GM19452 (cell line): Measurements from ENCODE around the gene OCRL.

Experiments used
- ATAC-seq: cut with Tn5 transposase; IDR thresholded peaks from one replicate; pipeline ENCODE4 v1.9.1; 2021; ENCODE audit not compliant: unreplicated experiment

The OCRL gene

DNA sequence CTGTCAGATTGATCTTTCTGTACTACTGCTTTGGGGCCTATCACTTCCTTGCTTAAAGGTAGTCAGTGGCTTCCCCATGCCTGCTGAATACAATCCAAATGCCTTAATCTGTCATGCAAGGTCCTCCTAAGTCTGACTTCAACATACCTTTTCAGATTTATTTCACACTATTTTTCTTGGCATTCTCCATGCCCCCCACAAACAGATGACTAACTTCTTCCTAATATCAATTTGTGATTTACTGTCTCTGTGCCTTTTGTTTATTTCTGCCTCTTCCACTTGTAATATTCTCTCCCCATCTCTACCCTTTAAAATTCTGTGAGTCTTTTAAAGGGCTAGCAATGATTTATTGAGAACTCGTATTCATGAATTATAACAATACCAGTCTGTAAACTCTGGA, 41.8 kb downstream of the OCRL start:
- ATAC-seq, result no peak

DNA sequence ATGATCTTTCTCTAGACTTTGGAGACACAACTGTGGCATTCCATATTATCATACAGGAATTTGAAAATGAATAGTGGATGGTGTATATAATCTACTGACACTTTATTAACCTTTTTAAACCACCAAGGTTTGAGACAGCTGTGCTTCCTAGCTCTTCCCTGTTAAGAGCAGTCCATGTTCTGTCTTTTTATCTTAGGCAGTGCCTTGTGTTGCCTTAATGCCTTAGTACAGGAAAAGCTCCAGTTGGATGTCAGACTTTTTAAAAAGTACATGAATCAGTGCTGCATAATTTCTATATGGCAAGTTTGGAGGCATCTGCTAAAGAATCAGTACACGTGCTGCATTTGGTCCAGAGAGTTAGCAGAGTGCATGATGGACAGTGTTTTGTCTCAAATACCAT, 45.1 kb downstream of the OCRL start:
- no peak for ATAC-seq

DNA sequence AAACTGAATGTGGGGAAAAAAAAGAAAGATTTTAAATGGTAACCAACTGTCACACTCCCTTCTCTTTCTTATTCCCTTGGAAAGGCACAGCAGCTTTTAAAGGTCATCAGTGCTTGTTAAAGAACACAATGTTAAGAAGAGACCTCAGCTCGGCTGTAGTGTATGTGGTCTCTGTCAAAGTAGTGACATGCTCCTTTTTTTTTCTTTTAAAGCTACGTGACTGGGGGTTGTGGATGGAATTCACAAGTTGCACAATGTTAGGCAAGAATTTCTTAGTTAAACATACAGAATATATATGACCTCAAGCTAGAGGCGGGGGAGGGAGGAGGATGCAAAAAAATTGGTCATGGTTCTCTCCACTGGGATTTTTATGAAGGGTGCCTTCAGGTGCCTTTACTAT, 45.6 kb downstream of the OCRL start:
- ATAC-seq, result no peak

DNA sequence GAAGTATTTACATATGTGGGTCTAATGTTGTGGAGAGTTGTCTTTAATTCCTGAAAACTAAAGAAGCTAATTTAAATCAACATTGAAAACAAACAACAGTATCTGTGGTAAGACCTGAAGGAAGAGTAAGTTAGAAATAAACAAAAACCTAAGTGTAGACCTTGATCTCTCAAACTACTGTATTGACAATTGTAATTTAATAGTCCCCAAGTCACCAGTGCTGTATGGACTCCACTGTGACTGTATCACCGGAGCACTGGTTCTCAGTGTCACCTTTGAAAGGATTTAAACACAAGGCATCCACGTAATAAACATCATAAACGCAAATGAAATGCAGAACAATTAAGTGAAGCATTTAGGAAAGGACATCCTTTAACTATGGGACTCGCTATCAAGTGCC, 46.4 kb downstream of the OCRL start:
- no peak for ATAC-seq

DNA sequence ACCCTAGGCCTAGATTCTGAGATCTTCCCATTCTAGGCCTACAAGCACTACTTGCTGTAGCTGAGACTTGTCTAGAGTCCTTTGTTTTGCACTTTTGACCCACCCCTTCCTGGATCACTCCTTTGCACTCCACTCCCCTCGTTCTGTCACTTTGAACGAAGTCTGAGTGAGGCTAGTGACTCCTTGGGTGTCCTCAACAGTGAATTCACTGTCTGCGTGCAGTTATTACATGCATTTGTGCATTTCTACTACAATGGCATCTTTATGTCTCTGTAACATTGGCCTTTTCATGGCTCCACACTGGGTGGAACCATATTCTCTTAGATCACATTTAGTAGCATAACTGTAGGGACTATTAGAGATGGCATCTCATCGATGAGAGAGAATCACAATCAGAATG, 50.5 kb downstream of the OCRL start:
- ATAC-seq, result no peak

- no peak for ATAC-seq
Measured at GRCh38 chrX:129593137-129593536, 53.1 kb downstream of the OCRL start.

GRCh38 chrX:129594781-129595180, 54.7 kb downstream of the OCRL start:
- no peak for ATAC-seq

DNA sequence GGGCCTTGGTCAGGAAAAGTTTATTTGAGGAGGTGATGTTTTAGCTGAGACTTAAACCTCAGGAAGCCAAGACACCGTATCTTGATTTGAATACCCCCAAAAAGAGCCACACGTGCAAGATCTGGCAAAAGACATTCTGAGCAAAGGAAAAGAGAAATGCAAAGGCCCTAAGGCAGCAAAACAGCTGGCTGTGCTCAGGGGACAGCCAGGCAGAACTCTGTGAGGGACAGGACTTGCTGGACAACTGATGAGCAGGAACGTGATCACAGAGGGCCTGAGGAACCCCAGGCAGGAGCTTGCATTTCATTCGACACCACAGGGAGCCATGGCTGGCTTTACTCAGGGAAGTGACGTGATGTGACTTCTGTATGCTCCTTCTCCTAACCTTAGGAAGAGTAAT, 56.0 kb downstream of the OCRL start:
- no peak for ATAC-seq

- no peak for ATAC-seq
Measured at GRCh38 chrX:129597905-129598304, 57.8 kb downstream of the OCRL start.

- ATAC-seq, result no peak
Measured at GRCh38 chrX:129599499-129599898, 59.4 kb downstream of the OCRL start.

DNA sequence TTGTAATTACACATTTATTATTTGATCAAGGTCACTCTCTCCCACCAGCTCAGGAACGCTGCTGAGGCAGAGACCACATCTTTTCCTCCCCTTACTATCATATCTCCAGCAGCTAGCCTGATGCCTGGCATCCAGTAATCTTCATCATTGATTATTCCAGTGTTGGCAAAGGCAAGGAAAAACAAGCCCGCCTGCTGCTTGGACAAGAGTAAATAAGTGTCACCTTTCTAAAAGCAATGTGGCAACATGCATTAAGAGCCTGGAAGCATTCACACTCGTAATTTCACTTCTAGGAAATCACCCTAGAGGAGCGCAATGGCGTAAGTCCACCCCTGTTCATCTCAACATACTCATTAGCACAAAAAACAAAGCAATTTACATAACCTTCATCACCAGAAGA, 59.9 kb downstream of the OCRL start:
- ATAC-seq, result no peak

GRCh38 chrX:129600981-129601424, 60.9 kb downstream of the OCRL start:
- ATAC-seq, result no peak

GRCh38 chrX:129606918-129607317, 66.9 kb downstream of the OCRL start:
- no peak for ATAC-seq

DNA sequence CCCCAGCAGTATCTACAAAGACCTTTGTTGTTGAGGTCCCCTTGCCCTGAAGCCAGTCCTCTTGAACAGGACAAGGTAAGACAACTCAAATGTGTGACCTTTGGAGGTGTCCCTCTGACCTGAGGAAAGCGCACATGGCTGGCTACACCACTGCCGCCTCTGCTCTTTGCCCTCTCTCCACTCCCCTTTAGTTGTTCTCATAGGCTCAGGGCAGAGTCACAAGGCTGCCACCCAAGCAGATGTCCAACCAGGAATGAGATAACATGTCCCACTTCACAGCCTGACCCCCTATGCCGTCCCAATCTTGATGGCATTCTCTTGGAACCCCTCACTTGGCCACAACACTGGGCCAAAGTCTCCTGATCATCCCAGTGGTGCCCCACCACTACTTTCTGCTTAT, 68.4 kb downstream of the OCRL start:
- ATAC-seq, result no peak

GRCh38 chrX:129609395-129609794, 69.3 kb downstream of the OCRL start:
- no peak for ATAC-seq

- no peak for ATAC-seq
Measured at GRCh38 chrX:129612396-129612795, 72.3 kb downstream of the OCRL start.

GRCh38 chrX:129613596-129613995, 73.5 kb downstream of the OCRL start:
- no peak for ATAC-seq

GRCh38 chrX:129614481-129615255, 74.6 kb downstream of the OCRL start:
- ATAC-seq, result no peak

- no peak for ATAC-seq
Measured at GRCh38 chrX:129617420-129617819, 77.4 kb downstream of the OCRL start.

- no peak for ATAC-seq
Measured at GRCh38 chrX:129618997-129619396, 78.9 kb downstream of the OCRL start.

DNA sequence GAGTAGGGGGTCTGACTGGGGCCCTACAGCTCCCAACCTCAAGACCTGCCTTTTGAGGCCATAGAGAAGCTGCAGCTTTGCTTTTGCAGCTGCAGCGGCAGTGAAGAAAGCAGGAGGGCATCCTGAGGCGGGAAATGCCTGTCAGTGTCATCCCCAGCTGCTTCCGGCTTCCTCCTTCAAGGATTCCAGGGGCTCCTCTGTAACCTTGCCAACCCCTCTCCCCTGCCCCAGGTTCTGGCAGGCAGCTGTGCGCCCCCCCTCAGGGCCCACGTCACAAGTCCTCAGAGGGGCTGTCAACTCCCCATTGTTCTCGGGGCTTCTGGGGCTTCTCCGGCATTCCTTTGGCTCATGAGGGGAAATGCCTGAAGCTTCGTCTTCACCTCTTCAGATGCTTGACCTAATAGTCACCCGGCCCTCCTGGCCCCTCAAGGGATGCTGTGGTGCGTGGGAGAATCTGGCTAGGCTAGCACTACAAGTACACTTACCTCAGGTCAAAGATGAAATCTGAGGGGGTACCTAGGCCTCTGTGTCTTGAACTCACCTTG, 82.8 kb downstream of the OCRL start:
- no peak for ATAC-seq

- ATAC-seq, result no peak
Measured at GRCh38 chrX:129626026-129626425, 86.0 kb downstream of the OCRL start.

DNA sequence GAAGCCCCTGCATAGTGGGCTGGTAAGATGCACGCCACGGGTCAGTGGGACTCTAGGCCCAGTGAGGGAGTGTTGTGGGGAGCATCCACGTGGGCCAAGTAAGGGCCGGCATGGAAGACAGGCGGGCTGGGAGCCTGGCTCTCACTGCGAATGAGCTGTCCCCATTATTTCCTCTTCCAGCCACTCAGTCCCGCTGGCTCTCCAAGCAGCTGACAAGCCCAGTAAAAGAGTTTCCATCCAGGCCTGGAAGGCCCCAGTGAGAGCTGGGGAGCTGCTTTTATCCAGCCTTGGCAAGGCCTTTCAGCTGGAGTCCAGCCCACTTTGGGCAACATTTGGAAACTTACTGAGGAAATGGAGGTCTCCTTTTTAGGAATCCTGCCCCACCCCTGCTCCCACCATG, 89.8 kb downstream of the OCRL start:
- no peak for ATAC-seq
